DMS53 treated with DMSO at 0.1 percent for 48 hours (cell line): ENCODE data around the gene CARMIL1.

Experiments used
- DNase-seq: peaks from one replicate; lab custom pipeline; 2025; ENCODE audit not compliant: unreplicated experiment; lab: John Stamatoyannopoulos, UW

The CARMIL1 gene

GRCh38 chr6:25601800-25602673 is 322.9 kb downstream of the CARMIL1 start:
- DNase-seq = peak; percentile 90

- no peak for DNase-seq
Observed at GRCh38 chr6:25602674-25602982, 323.5 kb downstream of the CARMIL1 start.

GRCh38 chr6:25603251-25603650 is 324.1 kb downstream of the CARMIL1 start:
- DNase-seq = no peak

- no peak for DNase-seq
Observed at GRCh38 chr6:25606151-25606550, 327.0 kb downstream of the CARMIL1 start.

GRCh38 chr6:25608558-25609174 is 329.5 kb downstream of the CARMIL1 start:
- DNase-seq = no peak

- no peak for DNase-seq
Observed at GRCh38 chr6:25612666-25613065, 333.5 kb downstream of the CARMIL1 start.

- no peak for DNase-seq
Observed at GRCh38 chr6:25613415-25613814, 334.2 kb downstream of the CARMIL1 start.

- no peak for DNase-seq
Observed at GRCh38 chr6:25614052-25614451, 334.9 kb downstream of the CARMIL1 start.

- no peak for DNase-seq
Observed at GRCh38 chr6:25615471-25615870, 336.3 kb downstream of the CARMIL1 start.

GRCh38 chr6:25617997-25618396 is 338.8 kb downstream of the CARMIL1 start:
- no peak for DNase-seq

- DNase-seq = no peak
Observed at GRCh38 chr6:25619217-25619616, 340.0 kb downstream of the CARMIL1 start.

- no peak for DNase-seq
Observed at GRCh38 chr6:25620391-25620790, 341.2 kb downstream of the CARMIL1 start.

- no peak for DNase-seq
Observed at GRCh38 chr6:25623065-25623464, 343.9 kb downstream of the CARMIL1 start.

GRCh38 chr6:25623879-25624278 is 344.7 kb downstream of the CARMIL1 start:
- no peak for DNase-seq

GRCh38 chr6:25627001-25627400 is 347.8 kb downstream of the CARMIL1 start:
- peak; percentile 6 for DNase-seq

- peak; percentile 41 for DNase-seq
Observed at GRCh38 chr6:25628471-25629197, 349.5 kb downstream of the CARMIL1 start.

- peak; percentile 41 for DNase-seq
Observed at GRCh38 chr6:25629198-25629576, 350.0 kb downstream of the CARMIL1 start.

GRCh38 chr6:25630508-25631278 is 351.5 kb downstream of the CARMIL1 start:
- no peak for DNase-seq

- DNase-seq = no peak
Observed at GRCh38 chr6:25635886-25636317, 356.7 kb downstream of the CARMIL1 start.

- no peak for DNase-seq
Observed at GRCh38 chr6:25637211-25637610, 358.0 kb downstream of the CARMIL1 start.

- DNase-seq = peak; percentile 27
Observed at GRCh38 chr6:25637960-25638434, 358.8 kb downstream of the CARMIL1 start.
